Activated T-helper 1 cell treated with anti-CD3 and anti-CD28 coated beads, Interleukin-12 subunit alpha, Interleukin-12 subunit beta, Interleukin-2, Interleukin-4 antibody, amounts not matched to agents 30 ng/mL and 10 ng/mL and 1 ng/mL, durations not matched to agents 14 hours and 24 hours and 36 hours (primary cell): Measurements from ENCODE around the gene HOXC9. TPM values are rescaled to one million over a fixed set of nuclear protein-coding genes. Genes with fewer than 3 reads are reported as not detected.

ENCODE experiments used
- DNase-seq: peaks from one replicate; pipeline ENCODE4 v3.0.0; 2021; ENCODE audit warnings: low spot score
- H3K27ac Mint-ChIP-seq: one replicate; pipeline ENCODE4 v1.8.0; 2021; ENCODE audit warnings: mild to moderate bottlenecking, mixed read lengths
- H3K27me3 Mint-ChIP-seq: one replicate; pipeline ENCODE4 v1.8.0; 2022; ENCODE audit warnings: mild to moderate bottlenecking, moderate library complexity, mixed read lengths; ENCODE audit not compliant: insufficient read depth
- H3K36me3 Mint-ChIP-seq: one replicate; pipeline ENCODE4 v1.8.0; 2021; ENCODE audit warnings: low read depth, mixed read lengths
- H3K4me1 Mint-ChIP-seq: one replicate; pipeline ENCODE4 v1.8.0; 2021; ENCODE audit warnings: low read depth, mixed read lengths
- H3K4me3 Mint-ChIP-seq: one replicate; pipeline ENCODE4 v1.8.0; 2021; ENCODE audit warnings: mild to moderate bottlenecking, moderate library complexity, mixed read lengths
- H3K9me3 Mint-ChIP-seq: one replicate; pipeline ENCODE4 v1.8.0; 2021; ENCODE audit warnings: mixed read lengths
- intact Hi-C: fragments of 100-400 bp; cut with micrococcal nuclease; formaldehyde crosslinking; loops from one replicate; pipeline ENCODE4 v1.15.1; 2024
- total RNA-seq: library from RNA; stranded (reverse); gene quantifications from 2 replicates; pipeline ENCODE4 v1.2.3, GENCODE V29; 2022

The HOXC9 gene
- total RNA-seq, 1 donor from 2014 or later: not detected

DNA sequence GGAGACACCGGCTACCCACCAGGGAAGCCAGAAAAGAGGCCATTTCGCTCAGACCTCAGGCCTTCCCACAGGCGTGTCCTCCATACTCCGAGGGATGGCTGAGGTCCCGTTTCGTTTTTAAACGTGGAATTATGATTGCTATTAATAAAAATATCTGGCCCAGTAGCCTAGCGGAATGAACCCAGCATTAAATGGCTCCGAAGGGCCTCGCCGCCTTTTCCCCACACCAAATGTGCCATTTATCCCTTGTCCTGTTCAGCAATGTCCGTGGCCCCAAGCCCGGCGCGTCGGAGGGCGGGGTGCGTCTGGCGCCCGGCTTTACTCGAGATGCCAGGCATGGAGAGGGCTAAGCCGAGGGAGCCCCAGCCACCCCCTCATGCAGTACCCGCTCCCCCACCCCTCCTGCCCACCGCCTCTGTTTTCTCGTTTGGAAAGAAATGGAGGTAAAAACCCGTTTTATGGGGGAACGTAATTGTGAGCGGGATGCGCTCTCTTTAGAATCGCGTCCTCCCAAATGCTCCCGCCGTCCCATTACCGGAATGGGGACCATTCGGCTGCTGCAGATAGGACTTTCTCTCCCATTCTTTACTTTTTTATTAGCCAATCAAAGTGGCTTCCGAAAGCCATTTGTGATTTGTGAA is 14.5 kb downstream of the HOXC9 start:
- H3K4me3 Mint-ChIP-seq: no peak overlapping the region
- intact Hi-C loops: no loop called here
- peaks cover 31% of the 10 kb centered on the region for H3K4me1 Mint-ChIP-seq
- no peak overlapping the region for H3K27ac Mint-ChIP-seq
- no peaks in the 10 kb centered on the region for H3K36me3 Mint-ChIP-seq
- H3K9me3 Mint-ChIP-seq: no peaks in the 10 kb centered on the region
- no peak for DNase-seq
- H3K27me3 Mint-ChIP-seq: peaks cover 69% of the 10 kb centered on the region

DNA sequence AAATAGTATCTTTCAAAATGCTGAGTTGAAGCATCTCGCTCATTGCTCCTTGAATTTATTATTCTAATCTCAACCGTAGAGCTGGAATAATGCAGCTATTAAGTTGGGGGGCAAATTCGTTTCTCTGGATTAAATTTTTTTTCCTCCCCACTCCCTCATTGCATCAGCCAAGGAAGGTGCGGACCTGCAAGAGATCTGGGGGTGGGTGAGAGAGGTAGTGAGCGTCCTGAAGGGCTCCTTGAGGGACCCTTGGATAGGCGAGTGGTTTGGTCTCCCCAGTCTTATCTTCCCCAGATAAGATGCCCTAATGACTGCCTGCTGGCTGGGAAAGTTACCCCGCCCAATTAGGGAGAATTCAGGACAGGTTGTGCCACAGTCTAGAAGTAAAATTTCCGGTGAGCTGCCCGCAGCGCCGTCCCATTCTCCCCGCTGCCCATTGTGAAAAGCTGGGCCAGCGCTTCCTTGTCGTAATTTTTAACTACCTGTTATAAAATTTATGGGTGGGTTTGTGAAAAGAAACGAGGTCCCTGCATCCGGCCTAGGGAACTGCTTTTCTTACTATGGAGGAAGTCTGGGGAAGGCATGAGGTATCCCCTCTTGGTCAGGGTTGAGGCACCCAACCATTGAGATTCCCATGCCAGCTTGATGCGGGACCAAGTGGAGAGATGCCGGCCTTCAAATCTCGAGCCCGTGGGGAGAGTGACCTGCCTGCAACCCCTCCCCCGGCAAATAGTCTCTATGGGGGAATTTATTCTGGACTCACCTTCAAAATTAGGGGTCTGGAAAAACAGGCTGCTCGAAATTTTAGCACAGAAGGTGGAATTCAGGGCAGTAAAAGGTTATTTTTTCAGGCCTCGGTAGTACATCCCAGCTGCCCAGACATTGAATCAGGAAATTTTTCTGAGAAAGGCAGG is 15.3 kb downstream of the HOXC9 start:
- peaks cover 25% of the 10 kb centered on the region for H3K4me1 Mint-ChIP-seq
- H3K4me3 Mint-ChIP-seq: no peak overlapping the region
- H3K27ac Mint-ChIP-seq: peak overlapping the region; percentile 58
- intact Hi-C loops: no loop called here
- H3K36me3 Mint-ChIP-seq: no peaks in the 10 kb centered on the region
- no peaks in the 10 kb centered on the region for H3K9me3 Mint-ChIP-seq
- H3K27me3 Mint-ChIP-seq: peaks cover 70% of the 10 kb centered on the region
- no peak for DNase-seq

DNA sequence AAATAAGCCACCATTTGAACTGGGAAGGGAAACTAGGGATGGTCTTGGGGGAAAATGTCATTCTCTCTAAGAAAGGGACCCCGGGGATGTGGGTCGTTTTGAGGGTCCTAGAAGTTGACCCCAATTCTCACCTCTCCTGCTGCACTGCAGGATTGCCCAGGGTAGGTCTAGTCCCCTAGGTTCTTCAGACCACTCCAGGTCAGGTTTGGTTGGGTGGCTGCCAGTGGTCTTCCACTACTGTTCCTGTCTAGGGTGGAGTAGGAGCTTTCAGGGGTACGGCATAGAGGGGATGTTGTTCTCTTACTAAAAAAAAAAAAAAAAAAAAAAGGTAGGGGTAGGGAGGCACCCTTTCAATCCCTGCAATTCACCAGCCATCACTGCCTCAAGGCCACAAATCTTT is 16.1 kb downstream of the HOXC9 start:
- no peak overlapping the region for H3K4me3 Mint-ChIP-seq
- DNase-seq: no peak
- peaks cover 71% of the 10 kb centered on the region for H3K27me3 Mint-ChIP-seq
- no peak overlapping the region for H3K27ac Mint-ChIP-seq
- H3K4me1 Mint-ChIP-seq: peaks cover 21% of the 10 kb centered on the region
- no peaks in the 10 kb centered on the region for H3K9me3 Mint-ChIP-seq
- H3K36me3 Mint-ChIP-seq: no peaks in the 10 kb centered on the region
- intact Hi-C loops: no loop called here

DNA sequence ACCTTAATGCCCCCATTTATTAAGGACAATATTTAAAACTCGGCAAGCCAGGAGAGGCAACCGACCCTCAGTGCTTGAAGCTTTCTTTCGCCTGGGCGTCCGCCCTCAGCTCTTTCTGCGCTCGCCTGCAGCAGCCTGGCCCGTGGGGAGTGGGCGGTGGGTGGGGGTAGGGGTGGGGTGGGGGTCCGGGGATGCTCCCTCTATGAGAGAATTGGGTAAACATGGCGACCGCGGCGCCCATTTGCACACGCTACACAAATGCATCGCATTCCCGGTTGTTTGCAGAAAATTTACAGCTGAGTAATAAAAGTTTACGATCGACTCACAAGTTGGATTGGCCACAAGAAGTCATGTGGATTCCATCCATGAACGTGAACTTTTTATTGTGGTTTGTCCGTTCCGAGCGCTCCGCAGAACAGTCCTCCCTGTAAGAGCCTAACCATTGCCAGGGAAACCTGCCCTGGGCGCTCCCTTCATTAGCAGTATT is 16.6 kb downstream of the HOXC9 start:
- H3K27ac Mint-ChIP-seq: no peak overlapping the region
- intact Hi-C loops: no loop called here
- DNase-seq: no peak
- H3K4me3 Mint-ChIP-seq: no peak overlapping the region
- peaks cover 20% of the 10 kb centered on the region for H3K4me1 Mint-ChIP-seq
- H3K9me3 Mint-ChIP-seq: no peaks in the 10 kb centered on the region
- H3K36me3 Mint-ChIP-seq: no peaks in the 10 kb centered on the region
- peaks cover 71% of the 10 kb centered on the region for H3K27me3 Mint-ChIP-seq

DNA sequence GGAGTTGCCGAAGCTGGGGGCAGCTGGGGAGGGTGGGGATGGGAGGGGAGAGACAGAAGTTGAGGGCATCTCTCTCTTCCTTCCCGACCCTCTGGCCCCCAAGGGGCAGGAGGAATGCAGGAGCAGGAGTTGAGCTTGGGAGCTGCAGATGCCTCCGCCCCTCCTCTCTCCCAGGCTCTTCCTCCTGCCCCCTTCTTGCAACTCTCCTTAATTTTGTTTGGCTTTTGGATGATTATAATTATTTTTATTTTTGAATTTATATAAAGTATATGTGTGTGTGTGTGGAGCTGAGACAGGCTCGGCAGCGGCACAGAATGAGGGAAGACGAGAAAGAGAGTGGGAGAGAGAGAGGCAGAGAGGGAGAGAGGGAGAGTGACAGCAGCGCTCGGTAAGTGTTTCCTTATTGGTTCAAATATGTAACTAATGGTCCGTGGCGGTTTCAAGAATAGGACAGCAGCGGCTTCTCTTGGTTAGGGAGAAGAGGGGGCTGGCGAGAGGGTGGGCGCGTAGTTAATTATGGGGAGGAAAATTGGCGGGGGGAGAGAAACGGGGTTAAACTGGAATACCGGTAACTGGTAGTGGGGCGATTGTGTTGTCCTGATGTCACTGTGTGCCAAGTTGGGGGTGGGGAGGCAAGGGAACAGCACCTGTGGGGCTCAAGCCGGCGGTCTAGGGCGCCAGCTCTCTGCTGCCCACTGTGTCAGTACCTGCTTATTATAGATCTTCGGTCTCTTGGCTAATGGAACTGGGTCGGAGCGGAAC is 17.2 kb downstream of the HOXC9 start:
- Mint-ChIP-seq H3K4me3 (peak overlapping the region; percentile 82), H3K36me3 (no peaks in the 10 kb centered on the region), H3K9me3 (no peaks in the 10 kb centered on the region), H3K27ac (peak overlapping the region; percentile 67), H3K4me1 (peaks cover 21% of the 10 kb centered on the region), H3K27me3 (peaks cover 71% of the 10 kb centered on the region)
- no peak for DNase-seq
- intact Hi-C loops: loop anchor here (1.0 kb wide), 2 partner anchors 9 to 11 kb away; no protein-coding TSS in a partner anchor

DNA sequence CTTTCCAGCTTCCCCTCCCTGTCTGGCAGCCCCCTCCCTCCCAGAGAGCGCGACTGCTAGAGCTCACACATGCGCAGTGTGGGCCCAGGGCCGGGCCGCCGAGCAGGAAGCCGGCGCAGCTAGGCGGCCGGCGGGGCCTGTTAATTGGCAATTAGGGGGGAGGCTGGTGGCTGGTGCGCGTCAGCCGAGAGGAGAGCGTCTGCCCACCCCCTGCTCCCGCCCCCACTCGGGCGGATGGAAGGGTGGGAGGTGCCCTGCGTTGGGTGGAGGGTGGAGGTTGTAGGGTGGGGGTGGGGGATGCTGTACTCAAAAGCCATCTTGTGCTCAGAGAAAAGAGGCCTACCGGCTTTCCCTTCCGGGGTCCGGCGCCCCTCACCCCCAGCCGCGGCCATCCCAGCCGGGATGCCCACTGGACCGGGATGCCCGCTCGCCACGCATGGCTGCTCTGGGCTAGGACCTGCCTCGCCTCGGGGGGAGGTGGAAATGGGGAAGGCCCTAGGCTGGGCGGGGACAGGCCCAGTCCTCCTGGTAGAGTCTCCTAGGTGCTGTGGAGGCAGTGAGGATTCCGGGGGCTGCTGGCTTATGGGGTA is 18.0 kb downstream of the HOXC9 start:
- Mint-ChIP-seq H3K4me1 (peaks cover 21% of the 10 kb centered on the region), H3K9me3 (no peaks in the 10 kb centered on the region), H3K27ac (peak overlapping the region; percentile 67), H3K27me3 (peaks cover 71% of the 10 kb centered on the region), H3K4me3 (peak overlapping the region; percentile 82), H3K36me3 (no peaks in the 10 kb centered on the region)
- DNase-seq: peak; percentile 62
- intact Hi-C loops: loop anchor here (1.0 to 2.0 kb wide), 3 partner anchors 8 to 15 kb away; partner anchors contain the start of gene HOXC5

DNA sequence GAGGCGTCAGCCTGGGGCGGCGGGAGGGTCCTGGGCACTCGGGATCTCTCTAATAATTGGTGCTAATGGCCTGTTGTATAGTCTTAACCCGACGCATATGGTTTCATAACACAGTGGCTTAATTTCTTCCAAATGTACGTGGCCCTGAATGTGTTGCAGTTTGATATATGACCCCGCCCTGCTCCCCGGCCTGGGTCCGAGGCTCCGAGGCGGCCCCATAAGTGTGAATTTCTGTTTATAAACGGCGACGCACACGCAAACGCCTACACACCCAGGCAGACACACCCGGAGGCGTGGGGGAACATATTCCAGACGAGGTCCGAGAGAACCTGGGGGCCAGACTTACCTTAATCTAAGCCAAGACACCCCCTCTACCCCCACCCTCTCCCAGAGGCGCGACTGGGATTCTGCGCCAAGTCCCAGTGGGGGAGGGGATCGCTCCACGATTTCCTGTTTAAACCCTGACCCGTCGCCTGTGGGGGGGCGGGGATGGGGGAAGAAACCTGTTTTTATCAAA is 18.6 kb downstream of the HOXC9 start:
- H3K9me3 Mint-ChIP-seq: no peaks in the 10 kb centered on the region
- no peaks in the 10 kb centered on the region for H3K36me3 Mint-ChIP-seq
- intact Hi-C loops: loop anchor here (2.0 kb wide), 1 partner anchor 14 kb away; the partner anchor contains the start of gene HOXC5
- H3K27ac Mint-ChIP-seq: no peak overlapping the region
- peaks cover 71% of the 10 kb centered on the region for H3K27me3 Mint-ChIP-seq
- H3K4me3 Mint-ChIP-seq: peak overlapping the region; percentile 82
- no peak for DNase-seq
- H3K4me1 Mint-ChIP-seq: peaks cover 21% of the 10 kb centered on the region

DNA sequence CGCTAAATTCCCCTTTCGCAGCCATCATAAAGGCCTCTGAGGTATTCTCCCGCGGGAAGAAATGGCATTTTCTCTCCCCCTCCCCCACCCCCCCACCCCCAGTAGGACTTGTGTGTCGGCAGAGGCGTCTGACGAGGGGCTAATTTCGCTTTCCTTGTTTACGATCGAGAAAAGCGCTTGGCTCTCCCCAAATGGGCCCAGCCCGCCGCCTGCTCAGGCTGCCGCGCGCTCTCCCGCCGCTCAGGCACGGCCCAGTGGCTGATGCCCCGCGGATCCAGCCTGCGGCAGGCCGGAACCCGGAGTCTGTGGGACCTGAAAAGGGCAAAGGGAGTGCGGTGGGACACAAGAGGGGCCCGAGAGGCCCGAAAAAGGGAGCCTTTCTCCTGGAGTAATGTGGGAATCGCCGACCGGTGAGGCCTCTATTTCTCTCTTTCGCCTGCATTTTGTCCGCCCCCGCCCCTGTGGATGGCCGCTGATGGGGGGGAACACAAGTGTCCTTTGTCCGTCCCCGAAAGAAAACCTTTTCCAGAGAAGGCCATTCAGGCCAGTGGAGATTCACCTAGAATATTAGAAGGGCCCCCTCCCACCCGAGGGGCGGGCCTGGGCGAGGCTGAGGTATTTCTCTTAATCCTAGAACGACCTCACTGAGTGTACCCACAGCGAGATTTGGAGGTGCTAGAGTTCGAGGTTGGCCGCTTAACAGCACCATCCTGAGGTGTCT is 19.3 kb downstream of the HOXC9 start:
- intact Hi-C loops: loop anchor here (2.0 kb wide), 1 partner anchor 14 kb away; the partner anchor contains the start of gene HOXC5
- Mint-ChIP-seq H3K9me3 (no peaks in the 10 kb centered on the region), H3K4me3 (no peak overlapping the region), H3K27me3 (peaks cover 71% of the 10 kb centered on the region), H3K36me3 (no peaks in the 10 kb centered on the region), H3K27ac (no peak overlapping the region), H3K4me1 (peaks cover 21% of the 10 kb centered on the region)
- DNase-seq: no peak

DNA sequence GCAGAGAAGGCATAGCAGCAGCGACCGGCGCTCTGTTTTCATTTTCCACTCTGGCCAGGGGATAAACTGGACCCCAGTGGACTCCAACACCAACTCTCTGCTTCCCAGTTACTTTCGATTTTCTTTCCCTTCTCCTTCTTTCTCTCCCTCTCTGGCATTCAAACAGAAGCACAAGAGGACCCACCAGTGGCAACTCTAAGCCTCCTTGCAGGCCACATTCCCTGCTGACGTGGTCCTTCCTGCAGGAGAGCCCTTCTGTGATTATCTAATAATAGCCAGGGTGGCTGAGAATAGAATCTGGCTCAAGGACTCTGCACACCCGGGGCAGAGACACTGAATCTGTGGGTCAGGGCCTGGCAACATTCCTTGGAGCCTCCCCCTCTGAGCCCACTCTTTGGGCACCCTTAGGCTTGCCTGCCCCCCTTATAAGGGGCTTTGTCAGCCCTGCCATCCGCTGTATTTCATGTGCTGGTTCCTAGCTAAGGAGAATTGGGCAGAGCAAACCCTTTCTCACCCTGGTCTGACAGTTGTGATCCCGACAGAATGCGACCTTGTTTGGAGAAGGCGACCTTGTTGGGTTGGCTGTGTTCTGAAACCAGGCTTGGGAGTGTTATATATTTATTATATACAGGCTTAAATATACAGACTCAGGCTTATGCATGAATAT is 20.1 kb downstream of the HOXC9 start:
- no peak for DNase-seq
- peak overlapping the region; percentile 43 for H3K4me3 Mint-ChIP-seq
- no peaks in the 10 kb centered on the region for H3K36me3 Mint-ChIP-seq
- H3K4me1 Mint-ChIP-seq: peaks cover 16% of the 10 kb centered on the region
- peak overlapping the region; percentile 55 for H3K27ac Mint-ChIP-seq
- no peaks in the 10 kb centered on the region for H3K9me3 Mint-ChIP-seq
- H3K27me3 Mint-ChIP-seq: peaks cover 70% of the 10 kb centered on the region
- intact Hi-C loops: loop anchor here (2.0 kb wide), 1 partner anchor 13 kb away; the partner anchor contains the start of gene HOXC5

DNA sequence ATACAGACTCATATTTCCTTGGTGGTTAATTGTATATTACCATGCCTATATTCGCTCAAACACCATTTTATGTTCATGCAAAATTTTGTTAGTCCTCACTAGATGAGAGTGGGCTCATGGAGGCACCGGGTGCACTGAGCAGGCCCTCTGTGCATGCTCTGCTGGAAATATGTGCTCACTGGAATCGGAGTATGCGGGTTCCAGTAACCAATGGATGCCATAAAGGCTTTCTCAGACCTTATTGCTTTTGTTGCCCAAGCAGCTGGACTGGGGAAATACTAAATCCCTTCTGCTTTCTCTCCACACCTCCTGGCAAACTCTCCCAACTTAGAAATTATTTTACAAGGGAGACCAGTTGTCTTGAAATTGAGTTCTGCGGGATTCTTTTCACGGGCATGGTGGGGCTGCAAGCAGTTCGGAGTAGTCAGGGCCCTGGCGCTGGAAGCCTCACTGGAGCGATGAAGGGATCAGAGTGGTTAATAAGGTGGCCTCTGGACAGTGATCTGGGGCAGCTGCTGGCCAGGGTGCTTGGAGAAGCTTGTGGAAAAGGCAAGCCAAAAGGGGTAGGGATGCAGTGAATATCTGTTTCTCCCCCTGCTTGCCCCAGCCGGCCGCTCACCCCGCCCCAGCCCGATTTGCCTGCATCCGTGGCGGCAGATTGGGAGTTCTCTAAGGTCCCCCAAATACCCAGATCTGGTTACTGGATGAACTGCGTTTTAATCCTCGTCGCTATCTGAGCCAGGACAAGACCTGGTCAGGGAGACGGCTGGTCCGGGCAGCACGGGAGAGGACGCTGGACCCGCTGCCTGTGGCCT is 20.8 kb downstream of the HOXC9 start:
- intact Hi-C loops: no loop called here
- Mint-ChIP-seq H3K4me1 (peaks cover 15% of the 10 kb centered on the region), H3K9me3 (no peaks in the 10 kb centered on the region), H3K27me3 (peaks cover 70% of the 10 kb centered on the region), H3K4me3 (no peak overlapping the region), H3K36me3 (no peaks in the 10 kb centered on the region), H3K27ac (no peak overlapping the region)
- no peak for DNase-seq
